Osteoblast (primary cell): ENCODE data around the gene WWOX. TPM values are rescaled to one million over a fixed set of nuclear protein-coding genes. Genes with fewer than 3 reads are reported as not detected.

Experiments used
- DNase-seq: peaks from one replicate; pipeline ENCODE4 v3.0.0; 2011; ENCODE audit warnings: low spot score, mixed read lengths; ENCODE audit not compliant: insufficient read length; ENCODE audit errors: missing footprints
- H2AFZ ChIP-seq: 2 replicates; pipeline ENCODE4 v1.6.0; 2011; ENCODE audit warnings: mild to moderate bottlenecking, low read length
- H3K27ac ChIP-seq: 2 replicates; pipeline ENCODE4 v1.5.1; 2011; ENCODE audit warnings: mild to moderate bottlenecking, low read depth, low read length, moderate library complexity
- H3K27me3 ChIP-seq: 2 replicates; pipeline ENCODE4 v1.6.0; 2012; ENCODE audit warnings: mild to moderate bottlenecking, control low read depth, inconsistent platforms, low read length, moderate library complexity; ENCODE audit not compliant: insufficient read depth
- H3K36me3 ChIP-seq: 2 replicates; pipeline ENCODE4 v1.5.1; 2011; ENCODE audit warnings: mild to moderate bottlenecking, low read length, control low read depth, moderate library complexity; ENCODE audit not compliant: insufficient read depth
- H3K4me1 ChIP-seq: 2 replicates; pipeline ENCODE4 v1.5.1; 2011; ENCODE audit warnings: mild to moderate bottlenecking, low read length, control low read depth, moderate library complexity; ENCODE audit not compliant: insufficient read depth
- H3K4me2 ChIP-seq: 2 replicates; pipeline ENCODE4 v1.6.0; 2011; ENCODE audit warnings: mild to moderate bottlenecking, low read length; ENCODE audit not compliant: insufficient read depth
- H3K4me3 ChIP-seq: fragments of 200-600 bp; sonication (generic); 3 replicates; pipeline ENCODE4 v1.5.1; 2012; ENCODE audit warnings: mild to moderate bottlenecking, low read length, inconsistent platforms; ENCODE audit not compliant: insufficient read depth
- H3K79me2 ChIP-seq: 2 replicates; pipeline ENCODE4 v1.6.0; 2012; ENCODE audit warnings: mild to moderate bottlenecking, low read length, control low read depth, inconsistent platforms; ENCODE audit not compliant: insufficient read depth
- H3K9me3 ChIP-seq: 2 replicates; pipeline ENCODE4 v1.5.1; 2011; ENCODE audit warnings: low read depth, low read length, control low read depth
- H4K20me1 ChIP-seq: 2 replicates; pipeline ENCODE4 v1.6.0; 2012; ENCODE audit warnings: mild to moderate bottlenecking, low read length, control low read depth; ENCODE audit not compliant: insufficient read depth
- total RNA-seq: library from RNA; depleted of rRNA; stranded (reverse); fragments of >200 nt; gene quantifications from 2 replicates; pipeline ENCODE4 v1.2.3, GENCODE V29; 2012
- TF ChIP-seq, protein P1 (sequence below): IDR thresholded peaks from 2 replicates; pipeline ENCODE4 v1.5.1; 2011; ENCODE audit warnings: mild to moderate bottlenecking, low read depth, low read length, moderate library complexity; ENCODE audit errors: extremely low read depth

WWOX gene
- total RNA-seq, 1 donor: 23.9 TPM

DNA sequence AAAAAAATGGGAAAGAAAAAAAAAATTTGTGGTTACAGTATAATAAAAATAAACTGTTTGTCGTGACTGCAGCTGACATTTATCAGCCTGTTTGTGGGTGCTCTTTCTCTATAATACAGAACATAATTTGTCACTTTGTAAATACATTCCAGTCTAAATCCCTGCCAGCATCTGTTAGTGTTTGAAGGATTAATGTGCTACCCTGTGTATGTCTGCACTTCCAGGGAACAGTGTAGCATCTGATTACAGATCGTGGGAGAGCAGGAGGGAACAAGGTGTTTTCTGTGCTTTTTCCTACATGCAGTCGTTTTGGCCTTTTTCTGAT is 265.1 kb downstream of the WWOX start:
- Histone ChIP-seq H4K20me1 (no peaks in the 10 kb centered on the region), H3K4me3 (no peak overlapping the region), H3K27me3 (no peaks in the 10 kb centered on the region), H3K79me2 (no peaks in the 10 kb centered on the region), H3K27ac (no peak overlapping the region), H2AFZ (no peak overlapping the region), H3K4me1 (no peaks in the 10 kb centered on the region), H3K4me2 (no peak overlapping the region), H3K36me3 (no peaks in the 10 kb centered on the region), H3K9me3 (no peaks in the 10 kb centered on the region)
- no peak for DNase-seq
- TF ChIP-seq, protein P1, sequence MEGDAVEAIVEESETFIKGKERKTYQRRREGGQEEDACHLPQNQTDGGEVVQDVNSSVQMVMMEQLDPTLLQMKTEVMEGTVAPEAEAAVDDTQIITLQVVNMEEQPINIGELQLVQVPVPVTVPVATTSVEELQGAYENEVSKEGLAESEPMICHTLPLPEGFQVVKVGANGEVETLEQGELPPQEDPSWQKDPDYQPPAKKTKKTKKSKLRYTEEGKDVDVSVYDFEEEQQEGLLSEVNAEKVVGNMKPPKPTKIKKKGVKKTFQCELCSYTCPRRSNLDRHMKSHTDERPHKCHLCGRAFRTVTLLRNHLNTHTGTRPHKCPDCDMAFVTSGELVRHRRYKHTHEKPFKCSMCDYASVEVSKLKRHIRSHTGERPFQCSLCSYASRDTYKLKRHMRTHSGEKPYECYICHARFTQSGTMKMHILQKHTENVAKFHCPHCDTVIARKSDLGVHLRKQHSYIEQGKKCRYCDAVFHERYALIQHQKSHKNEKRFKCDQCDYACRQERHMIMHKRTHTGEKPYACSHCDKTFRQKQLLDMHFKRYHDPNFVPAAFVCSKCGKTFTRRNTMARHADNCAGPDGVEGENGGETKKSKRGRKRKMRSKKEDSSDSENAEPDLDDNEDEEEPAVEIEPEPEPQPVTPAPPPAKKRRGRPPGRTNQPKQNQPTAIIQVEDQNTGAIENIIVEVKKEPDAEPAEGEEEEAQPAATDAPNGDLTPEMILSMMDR: no peak

DNA sequence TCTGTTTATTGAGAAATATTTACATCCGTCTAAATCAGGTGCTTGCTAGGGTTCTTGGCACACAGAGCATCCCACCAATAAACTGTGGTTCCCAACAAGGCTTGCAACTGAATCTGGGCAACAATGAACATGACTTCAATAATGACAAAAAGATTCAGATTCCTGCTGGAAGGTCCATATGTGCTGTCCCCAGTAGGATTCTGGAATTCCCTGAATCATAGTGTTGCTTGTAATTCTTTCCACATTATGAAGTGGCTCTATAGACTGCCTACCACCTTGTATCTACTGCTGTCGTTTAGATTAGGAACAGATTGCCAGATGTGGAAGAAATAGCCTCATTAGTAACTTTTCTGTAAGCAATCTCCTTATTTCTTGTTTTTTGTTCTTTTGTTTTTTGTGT is 265.9 kb downstream of the WWOX start:
- Histone ChIP-seq H3K36me3 (no peaks in the 10 kb centered on the region), H3K4me2 (no peak overlapping the region), H4K20me1 (no peaks in the 10 kb centered on the region), H3K27me3 (no peaks in the 10 kb centered on the region), H3K4me3 (no peak overlapping the region), H2AFZ (no peak overlapping the region), H3K9me3 (no peaks in the 10 kb centered on the region), H3K4me1 (no peaks in the 10 kb centered on the region), H3K79me2 (no peaks in the 10 kb centered on the region), H3K27ac (no peak overlapping the region)
- DNase-seq: no peak
- TF ChIP-seq, protein P1: no peak

DNA sequence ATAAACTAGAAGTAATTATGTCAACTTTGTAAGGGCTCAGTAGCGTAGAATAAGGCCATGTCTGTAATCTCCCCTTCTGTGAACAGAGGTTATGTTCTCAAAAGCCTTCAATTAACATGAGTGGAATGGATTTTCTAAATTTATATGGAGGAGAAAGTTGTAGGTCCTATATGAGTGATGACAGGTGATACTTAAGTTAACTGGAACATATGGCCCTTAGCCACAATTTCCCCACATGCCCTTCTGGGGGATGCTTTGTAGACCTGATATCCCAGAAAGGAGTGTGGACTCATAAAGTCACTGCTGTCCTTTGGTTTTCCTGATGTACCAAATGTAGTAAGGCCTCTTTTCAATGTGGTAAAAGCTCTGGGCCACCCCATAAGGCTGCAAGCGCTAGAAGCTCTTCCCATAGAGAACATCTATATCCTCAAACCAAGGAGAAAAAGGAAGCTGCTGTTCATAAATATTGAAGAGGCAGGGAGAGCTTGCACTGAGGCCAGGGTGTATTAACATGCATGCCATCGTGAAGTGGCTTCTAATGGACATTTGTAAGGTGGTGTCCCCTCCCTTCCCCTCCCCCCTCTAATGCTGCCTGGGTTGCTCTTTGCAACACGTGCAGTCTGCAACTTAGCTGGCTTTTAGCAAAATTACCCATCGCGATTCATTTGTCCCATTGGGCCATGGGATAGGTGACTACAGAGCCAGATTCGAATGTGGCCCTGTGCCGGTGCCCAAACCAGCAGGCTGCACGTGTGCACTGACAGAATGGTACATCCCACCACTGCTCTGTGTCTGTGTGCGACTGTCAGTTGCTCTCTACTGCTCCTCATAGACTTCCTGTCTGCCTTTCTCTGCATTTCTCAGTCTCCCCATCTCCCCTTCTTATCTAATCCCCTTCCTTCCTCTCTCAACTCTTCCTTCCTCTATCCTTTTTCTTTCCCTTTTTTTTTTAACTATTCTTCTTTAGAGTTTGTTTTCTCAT is 269.0 kb downstream of the WWOX start:
- TF ChIP-seq, protein P1: no peak
- no peak overlapping the region for H2AFZ ChIP-seq

DNA sequence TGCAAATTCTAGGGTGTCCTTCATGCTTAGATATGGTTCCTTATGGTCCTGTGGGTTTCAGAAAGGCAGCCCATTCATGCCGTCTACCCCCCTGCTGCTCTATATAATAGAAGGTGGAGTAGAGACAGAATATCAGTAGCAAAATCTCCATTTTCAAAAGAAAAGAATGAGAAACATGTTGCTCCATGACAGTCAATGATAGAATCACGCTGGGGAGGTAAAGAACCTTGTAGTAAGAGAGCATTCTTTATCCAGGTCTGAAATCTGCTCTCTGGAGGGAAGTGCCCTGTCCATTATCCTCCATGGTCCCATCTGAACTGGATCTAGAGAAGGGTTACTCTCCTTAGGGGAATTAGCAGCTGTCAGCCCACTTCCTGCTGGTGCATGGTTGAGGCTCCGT is 272.8 kb downstream of the WWOX start:
- Histone ChIP-seq H3K27me3 (no peaks in the 10 kb centered on the region), H4K20me1 (no peaks in the 10 kb centered on the region), H3K4me2 (no peak overlapping the region), H3K9me3 (no peaks in the 10 kb centered on the region), H3K36me3 (no peaks in the 10 kb centered on the region), H3K27ac (no peak overlapping the region), H3K79me2 (no peaks in the 10 kb centered on the region), H2AFZ (no peak overlapping the region), H3K4me3 (no peak overlapping the region), H3K4me1 (no peaks in the 10 kb centered on the region)
- TF ChIP-seq, protein P1: no peak
- no peak for DNase-seq

More for the DNA sequence above, 269.0 kb downstream of the WWOX start:
- no peak for DNase-seq
- Histone ChIP-seq H4K20me1 (no peaks in the 10 kb centered on the region), H3K4me2 (no peak overlapping the region), H3K27me3 (no peaks in the 10 kb centered on the region), H3K36me3 (no peaks in the 10 kb centered on the region), H3K27ac (no peak overlapping the region), H3K4me3 (no peak overlapping the region), H3K4me1 (no peaks in the 10 kb centered on the region), H3K79me2 (no peaks in the 10 kb centered on the region), H3K9me3 (no peaks in the 10 kb centered on the region)
